ENCODE measurements around the gene NAGK.
"Not testable (repeated sequence)": the region's sequence is repeated elsewhere in the genome, so short reads cannot be mapped to it uniquely, and the experiment has no call there.

Gene NAGK

DNA sequence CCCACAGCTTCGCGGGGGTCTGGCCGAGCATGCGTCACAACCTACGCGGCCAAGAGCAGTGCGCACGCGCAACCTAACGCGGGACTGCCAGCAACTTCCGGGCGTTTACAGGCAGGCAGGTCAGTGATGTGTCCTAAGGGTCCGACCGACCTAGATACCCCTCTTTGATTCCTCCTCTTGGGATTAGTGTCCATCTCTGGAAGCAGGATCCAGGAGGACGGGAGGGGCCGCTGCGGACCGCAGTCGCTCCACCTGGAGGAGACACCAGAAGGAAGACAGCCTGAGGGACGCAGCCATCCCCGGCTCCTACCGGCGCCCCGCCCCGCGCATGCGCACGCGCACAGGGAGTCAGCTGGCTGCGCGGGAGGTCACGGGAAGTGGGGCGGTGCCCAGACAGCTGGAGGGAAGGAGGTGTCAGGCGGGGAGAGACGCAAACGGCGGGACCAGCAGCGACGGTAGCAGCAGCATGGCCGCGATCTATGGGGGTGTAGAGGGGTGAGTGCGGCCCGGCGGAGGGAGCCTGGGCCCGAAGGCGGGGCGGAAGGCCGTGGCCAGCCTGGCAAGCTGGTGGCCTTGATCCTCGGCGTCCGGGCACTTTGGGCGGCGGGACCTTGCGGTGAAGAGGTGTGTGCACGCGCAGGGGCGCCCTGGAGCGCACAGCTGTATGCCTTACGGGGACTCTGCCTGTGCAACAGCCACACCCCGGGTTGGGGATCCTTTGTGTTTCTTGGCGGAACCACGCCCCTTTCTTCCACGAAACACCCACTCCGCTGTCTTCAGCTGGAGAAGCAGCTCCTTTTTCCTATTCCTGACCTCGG lies at the start of gene NAGK:
NAGK (plus strand) TSS at position 431 of the 818 bp plus-strand sequence; CDS start at position 467, 36 bp downstream.
- DNase-seq (ENCODE audit: low spot score), result peak; percentile 99

DNA sequence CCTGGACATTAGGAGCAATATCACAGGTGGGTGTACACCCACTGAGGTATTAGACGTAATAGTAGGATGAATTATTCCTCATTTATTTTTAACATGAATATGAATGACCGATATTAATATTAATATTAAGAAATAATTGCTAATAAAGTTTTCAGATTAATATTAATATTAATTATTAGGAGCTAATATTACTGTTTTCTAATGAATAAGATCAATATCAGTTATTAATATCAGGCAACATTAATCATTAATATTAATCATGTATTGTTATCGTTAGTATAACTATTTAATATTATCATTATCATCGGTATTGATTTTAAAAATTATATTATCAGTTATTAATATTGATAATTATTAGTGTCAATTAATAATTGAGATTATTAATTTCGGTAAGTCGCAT lies 48.5 kb upstream of the NAGK start:
- DNase-seq (ENCODE audit: low spot score), result not testable (repeated sequence)

DNA sequence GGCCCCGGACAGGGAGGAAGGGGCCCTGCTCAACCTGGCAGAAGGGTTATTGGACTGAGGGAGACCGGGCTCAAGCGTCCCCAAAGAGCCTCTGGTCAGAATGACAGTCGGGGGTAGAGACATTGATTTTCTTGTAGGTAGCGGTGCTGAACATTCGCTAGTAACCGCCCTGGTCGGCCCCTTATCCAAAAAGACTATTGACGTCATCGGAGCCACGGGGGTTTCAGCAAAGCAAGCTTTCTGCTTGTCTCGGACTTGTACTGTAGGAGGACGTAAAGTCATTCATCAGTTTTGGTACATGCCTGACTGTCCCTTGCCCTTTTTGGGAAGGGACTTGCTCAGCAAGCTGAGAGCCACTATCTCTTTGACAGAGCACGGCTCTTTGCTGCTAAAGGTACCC lies 47.1 kb upstream of the NAGK start:
- not testable (repeated sequence) for DNase-seq (ENCODE audit: low spot score)

DNA sequence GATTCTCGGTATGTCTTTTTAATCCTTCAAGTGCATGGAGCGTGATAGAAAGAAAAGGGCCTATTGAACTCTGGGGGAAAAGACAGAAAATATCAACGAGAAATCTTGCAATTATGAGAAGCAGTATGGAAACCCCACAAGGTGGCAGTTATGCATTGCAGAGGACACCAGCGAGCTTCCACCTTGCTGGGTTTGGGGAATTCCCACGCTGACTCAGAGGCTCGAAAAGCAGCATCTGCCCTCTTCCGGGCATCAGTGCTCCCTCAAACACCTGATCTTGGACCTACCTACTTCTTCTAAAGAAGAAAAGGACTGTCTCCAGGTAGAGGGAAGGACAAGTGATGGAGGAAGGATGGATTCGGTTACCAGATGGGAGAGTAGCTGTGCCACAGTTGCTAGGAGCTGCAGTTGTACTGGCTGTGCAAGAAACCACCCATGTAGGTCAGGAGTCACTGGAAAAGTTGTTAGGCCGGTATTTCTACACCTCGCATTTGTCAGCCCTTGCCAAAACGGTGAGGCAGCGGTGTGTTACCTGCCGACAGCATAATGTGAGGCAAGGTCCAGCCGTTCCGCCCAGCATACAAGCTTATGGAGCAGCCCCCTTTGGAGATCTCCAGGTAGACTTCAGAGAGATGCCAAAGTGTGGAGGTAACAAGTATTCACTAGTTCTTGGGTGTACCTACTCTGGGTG lies 44.8 kb upstream of the NAGK start:
- DNase-seq (ENCODE audit: low spot score), result not testable (repeated sequence)

DNA sequence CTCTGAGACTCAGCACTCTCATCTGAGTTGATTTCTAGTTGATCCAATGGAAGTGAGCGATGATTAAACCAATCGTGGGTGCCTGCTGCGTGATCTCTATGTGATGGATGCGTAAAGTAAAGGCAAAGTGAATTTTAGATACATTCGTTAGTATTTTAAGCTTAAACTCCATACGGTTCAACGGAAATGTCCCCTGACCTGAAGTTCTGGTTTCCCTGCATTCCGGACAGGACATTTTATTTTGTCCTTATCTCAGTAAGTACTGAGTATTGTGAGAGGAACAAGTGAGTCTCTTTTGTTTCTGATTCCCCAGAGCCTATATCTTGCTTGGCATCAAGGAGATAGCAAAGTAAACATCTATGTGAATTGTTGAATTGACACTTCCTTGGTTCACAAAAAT lies 32.2 kb upstream of the NAGK start:
- DNase-seq (ENCODE audit: low spot score), result not testable (repeated sequence)

DNA sequence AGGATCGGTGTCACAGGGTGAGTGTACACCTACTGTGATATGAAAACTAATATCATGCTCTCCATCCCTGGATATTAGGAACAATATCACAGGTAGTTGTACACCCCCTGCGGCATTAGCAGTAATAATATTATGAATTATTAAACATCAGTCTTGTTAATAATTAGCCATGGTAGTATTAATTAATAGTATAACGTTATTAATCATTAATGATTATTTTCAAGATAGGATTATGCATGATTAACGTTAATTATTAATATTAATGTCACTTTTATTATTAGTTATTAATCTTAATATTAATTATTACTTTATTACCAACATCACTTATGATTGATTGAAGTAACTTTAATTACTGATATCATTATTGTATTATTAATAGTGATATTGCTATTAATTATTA lies 26.2 kb upstream of the NAGK start:
- DNase-seq (ENCODE audit: low spot score), result no peak

DNA sequence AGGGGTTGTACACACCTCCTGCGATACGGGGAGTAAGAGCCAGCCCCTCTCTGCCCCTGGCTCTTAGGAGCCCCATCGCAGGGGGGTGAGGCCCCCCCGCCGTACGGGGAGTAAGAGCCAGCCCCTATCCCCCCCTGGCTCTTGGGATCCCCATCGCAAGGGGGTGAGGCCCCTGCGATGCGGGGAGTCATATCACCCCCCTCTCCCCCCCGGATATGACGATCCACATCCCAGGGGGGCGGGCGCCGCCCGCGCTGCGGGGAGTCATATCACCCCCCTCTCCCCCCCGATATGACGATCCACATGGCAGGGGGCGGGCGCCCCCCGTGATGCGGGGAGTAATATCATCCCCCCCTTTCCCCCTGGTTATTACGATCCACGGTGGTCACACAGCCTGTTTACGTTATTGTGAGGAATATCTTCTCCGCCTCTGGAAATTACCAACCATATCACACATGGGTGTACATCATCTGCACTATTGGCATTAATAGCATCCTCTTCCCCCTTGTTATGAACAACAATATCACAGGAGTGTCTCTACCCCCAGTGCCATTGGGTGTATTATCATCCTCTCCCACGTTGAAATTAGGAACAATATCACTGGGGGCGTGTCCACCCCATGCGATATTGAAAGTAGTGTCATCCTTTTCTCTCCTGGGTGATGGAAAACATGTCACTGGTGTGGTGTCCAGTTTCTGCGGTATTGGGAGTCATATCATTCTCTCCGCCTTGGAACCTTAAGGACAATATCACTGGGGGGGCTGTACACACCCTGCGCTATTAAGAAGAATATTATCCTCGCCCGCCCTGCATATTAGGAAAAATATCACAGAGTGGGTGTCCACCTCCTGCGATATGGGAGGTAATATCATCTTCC lies 24.7 kb upstream of the NAGK start:
- no peak for DNase-seq (ENCODE audit: low spot score)

DNA sequence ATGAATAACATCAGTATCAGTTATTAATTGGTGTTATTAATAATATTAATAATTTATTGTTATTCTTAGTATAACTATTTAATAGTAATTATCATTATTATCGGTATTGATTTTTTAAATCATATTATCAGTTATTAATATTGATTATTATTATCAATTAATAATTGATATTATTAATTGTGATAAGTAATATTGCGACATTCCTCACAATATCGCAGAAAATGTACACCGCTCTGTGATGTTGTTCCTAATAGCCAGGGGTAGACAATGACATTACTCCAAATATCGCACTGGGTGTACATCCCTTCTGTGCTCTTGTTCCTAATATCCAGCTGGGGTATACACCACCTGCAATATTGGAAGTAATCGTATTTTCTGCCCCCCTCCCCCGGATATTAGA lies 23.3 kb upstream of the NAGK start:
- DNase-seq (ENCODE audit: low spot score), result no peak

DNA sequence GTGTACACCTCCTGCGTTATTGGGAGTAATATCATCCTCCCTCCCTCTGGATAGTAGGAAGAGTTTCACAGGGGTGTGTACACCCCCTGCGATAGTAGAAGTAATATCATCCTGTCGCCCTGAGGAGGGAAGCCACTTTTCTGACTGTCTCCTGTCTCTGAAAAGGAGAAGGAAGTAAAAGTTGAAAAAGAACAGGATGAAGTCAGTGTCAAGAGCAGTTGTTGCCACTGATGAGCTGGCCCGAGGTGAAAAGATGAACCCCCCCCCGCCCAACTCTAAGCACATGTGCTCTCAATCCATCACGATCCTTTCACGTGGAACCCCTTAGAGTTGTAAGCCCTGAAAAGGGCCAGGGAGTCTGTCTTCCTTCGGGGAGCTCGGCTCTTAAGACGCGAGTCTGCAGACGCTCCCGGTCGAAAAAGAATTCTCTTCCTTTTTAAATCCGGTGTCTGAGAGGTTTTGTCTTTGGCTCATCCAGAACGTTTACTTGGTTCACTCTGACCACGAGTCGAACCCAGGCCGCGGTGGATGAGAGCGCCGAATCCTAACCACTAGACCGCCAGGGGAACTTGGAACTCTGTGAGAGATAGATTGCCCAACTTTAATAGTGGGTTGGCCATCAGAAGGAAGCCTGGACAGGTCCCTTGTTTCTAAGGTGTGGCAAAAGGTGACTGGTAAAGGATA lies 22.4 kb upstream of the NAGK start:
- no peak for DNase-seq (ENCODE audit: low spot score)

DNA sequence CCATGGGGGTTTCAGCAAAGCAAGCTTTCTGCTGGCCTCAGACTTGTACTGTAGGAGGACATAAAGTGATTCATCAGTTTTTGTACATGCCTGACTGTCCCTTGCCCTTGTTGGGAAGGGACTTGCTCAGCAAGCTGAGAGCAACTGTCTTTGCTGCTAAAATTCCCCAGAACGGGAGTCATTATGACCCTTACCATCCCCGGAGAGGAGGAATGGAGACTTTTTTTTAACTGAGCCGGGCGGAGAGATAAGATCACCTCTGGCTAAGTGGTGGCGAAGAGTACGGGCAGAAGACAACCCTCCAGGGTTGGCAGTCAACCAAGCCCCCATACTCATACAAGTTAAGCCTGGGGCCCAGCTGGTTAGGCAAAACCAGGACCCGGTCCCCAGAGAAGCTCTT lies 20.4 kb upstream of the NAGK start:
- no peak for DNase-seq (ENCODE audit: low spot score)

DNA sequence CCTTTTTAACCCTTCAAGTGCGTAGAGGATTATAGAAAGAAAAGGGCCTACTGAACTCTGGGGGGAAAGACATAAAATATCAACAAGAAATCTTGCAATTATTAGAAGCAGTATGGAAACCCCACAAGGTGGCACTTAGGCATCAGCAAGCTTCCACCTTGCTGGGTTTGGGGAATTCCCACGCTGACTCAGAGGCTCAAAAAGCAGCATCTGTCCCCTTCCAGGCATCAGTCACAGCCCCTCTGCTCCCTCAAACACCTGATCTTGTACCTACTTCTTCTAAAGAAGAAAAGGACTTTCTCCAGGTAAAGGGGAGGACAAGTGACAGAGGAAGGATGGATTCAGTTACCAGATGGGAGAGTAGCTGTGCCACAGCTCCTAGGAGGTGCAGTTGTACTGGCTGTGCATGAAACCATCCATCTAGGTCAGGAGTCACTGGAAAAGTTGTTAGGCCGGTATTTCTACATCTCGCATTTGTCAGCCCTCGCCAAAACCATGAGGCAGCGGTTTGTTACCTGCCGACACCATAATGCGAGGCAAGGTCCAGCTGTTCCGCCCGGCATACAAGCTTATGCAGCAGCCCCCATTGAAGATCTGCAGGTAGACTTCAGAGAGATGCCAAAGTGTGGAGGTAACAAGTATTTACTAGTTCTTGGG lies 18.6 kb upstream of the NAGK start:
- not testable (repeated sequence) for DNase-seq (ENCODE audit: low spot score)

DNA sequence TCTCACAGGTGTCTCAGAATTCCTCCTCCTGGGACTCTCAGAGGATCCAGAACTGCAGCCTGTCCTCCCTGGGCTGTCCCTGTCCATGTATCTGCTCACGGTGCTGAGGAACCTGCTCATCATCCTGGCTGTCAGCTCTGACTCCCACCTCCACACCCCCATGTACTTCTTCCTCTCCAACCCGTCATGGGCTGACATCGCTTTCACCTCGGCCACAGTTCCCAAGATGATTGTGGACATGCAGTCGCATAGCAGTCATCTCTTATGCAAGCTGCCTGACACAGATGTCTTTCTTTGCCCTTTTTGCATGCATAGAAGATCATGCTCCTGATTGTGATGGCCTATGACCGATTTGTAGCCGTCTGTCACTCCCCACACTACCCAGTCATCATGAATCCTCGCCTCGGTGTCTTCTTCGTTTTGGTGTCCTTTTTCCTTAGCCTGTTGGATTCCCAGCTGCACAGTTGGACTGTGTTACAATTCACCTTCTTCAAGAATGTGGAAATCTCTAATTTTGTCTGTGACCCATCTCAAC lies 13.2 kb upstream of the NAGK start:
- DNase-seq (ENCODE audit: low spot score), result not testable (repeated sequence)

DNA sequence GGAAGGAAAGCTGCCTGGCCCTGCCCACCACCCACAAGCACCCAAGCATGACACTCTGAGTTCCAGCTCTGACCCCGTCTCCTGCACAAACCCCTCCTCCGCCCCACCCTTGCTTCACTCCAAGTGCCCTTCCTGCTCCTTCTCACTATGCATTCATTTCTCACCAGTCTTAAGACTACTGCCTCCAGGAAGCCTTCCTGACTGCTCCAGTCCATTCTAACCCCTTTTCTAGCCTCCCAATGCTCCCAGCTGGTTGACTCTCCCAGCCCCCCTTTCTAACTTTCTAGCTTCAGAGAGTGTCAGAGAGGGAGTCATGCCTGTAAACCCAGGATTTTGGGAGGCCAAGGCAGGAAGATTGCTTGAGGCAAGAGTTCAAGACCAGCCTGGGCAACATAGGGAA lies 8.2 kb upstream of the NAGK start:
- DNase-seq (ENCODE audit: low spot score), result no peak

DNA sequence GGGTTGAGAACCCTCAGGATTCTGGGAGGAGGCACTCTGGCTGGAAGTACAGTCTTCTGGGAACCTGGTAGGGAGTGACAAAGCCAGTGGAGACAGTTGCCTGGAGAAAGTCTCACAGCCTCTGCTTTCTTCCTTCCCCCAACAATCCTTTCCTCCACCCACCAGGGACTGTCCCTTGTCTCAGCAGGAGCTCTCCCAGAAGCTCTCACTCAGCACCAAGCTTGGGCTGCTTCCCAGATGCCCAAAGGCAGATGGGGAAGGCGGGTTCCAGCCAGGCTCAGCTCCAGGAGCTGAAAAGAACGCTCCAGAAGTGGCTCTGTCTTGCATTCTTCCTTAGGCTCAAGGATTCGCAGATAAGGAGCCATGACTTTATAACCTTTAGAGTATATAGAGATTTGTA lies 7.6 kb upstream of the NAGK start:
- DNase-seq (ENCODE audit: low spot score), result no peak

DNA sequence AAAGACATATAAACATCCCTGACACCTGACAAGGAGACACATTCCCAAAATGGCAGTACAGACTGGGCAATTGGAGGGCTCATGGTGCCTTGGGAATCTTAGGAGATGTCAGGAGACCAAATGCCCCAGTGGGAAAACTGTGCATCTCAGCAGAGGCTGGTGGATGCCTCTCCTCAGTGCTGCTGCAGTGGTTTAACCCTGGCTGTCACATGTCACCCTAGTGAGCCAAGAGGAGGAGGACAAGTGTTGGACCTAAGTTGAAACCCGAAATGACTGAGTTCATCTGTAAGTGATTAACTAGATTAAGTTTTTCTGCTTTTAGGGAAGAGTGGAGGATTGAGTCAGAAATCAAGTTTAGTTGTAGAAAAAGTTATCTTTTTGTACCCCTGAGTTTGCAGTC lies 5.2 kb upstream of the NAGK start:
- no peak for DNase-seq (ENCODE audit: low spot score)

DNA sequence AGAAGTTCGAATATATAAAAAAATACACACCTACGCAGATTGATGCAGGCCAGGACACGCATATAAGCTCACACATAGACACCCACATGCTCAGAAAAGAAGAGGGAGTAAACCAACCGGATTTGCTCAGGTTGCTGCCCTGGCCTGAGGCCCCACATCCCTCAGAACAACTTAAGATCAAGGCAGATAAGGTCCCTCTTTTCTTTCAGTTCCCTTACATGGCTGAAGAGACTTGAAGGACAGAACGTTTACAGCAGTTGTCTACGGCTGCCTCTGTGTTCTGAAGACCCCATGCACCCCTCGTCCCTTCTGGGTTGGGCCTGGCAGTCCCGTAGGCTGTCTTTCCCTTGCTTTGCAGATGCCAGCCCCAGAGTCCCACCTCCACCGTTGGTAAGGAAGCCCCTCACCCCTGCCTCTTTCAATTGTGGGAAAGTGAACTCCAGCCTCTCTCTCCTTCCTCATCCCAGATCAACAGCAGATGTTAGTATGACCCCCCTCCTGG lies 4.3 kb upstream of the NAGK start:
- no peak for DNase-seq (ENCODE audit: low spot score)

DNA sequence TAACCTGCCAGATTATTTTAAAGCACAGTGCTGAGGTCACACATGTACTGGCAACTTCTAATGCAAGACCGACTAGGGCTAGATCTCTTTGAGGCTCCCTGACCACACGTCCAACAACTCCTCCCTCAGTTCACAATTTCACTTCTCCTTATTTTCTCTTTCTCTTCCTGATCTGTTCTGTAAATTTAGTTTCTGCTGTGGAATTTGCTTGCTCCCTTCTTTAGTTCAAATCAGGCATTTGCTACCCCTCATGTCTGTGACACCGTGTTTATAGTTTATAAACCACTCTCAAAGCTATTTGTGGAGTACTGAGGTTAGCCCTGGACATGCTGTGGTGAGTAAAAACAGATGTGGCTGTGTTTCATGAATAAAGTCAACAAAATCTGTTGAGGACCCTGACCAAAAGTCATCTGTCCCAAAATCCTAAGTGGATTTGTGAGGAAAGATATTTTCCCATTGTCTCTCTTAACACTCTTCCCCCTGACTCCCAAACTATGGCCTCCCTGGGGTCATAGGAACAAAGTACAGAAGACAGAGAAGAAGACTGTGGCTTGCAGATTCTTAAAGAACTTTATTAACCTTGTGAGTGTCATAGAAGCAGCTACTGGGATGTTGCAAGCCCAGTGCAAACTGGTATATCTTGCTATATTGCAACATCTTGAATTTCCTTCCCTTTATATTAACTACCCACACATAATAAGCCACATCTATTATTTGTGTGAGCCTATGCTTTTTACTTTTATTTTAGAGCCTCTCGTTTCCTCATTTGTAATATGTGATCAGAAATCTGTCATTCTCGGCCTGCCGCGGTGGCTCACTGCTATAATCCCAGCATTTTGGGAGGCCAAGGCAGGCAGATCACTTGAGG lies 3.5 kb upstream of the NAGK start:
- DNase-seq (ENCODE audit: low spot score), result no peak

DNA sequence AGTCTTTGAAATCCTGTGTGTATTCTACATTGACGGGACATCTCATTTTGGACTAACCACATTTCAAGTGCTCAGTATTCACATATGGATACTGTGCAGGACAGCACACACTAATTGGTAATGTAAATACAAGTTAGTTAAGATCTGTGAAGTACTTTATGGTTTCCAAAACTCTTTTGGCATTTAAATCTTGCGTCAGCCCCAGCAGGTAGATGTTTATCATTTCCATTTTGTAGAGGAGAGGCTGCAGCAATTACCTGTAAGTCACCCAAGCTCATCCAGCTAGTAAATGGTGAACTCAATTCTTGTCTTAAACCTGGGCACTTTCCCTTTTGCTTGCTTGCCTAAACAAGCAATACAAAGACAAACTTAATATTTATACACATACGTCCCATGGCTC lies 1.6 kb upstream of the NAGK start:
- DNase-seq (ENCODE audit: low spot score), result no peak

DNA sequence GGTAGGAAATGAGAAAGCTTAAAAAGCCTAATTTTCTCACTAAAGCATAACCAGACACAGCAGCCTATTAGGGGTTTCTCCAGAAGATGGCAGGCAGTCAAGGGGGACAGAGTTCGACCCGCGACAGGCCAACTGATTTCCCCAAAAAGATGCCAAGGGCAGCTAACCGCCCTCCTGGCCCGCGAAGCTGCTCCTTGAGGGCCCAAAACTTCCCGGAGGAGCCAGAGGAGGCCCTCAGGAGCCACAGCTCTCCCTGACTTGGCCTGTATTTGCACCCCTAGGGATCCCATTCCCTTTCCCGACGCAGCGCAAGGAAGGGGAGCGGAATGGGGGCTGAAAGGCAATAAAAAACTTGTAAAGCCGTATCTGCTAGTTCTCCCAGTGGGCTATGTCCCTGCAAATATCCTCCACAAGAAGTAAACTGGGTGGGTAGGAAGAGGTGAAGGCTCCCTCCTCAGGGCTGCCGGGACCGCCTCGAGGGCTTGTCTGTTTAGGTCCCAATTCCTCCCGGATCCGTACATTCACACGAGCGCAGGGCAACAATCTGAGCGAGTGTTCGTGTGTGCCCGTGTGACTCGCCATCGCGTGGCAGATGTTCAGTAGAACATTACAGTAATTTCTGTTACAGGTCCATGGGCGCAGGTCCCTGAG lies 756 bp upstream of the NAGK start:
- DNase-seq (ENCODE audit: low spot score), result peak; percentile 59
